ENCODE data around the gene DENND4B. TPM values are rescaled to one million over a fixed set of nuclear protein-coding genes. Genes with fewer than 3 reads are reported as not detected.
A peak's percentile ranks its signal among the peaks of the same experiment; 100 is the strongest.

DENND4B gene
- total and polyA plus RNA-seq, 9 of the 15 experiments (the other 6 are each of a cell fraction or from before 2014, with no cell fraction given) = 9.5 to 80.5 (median 23.1) TPM

DNA sequence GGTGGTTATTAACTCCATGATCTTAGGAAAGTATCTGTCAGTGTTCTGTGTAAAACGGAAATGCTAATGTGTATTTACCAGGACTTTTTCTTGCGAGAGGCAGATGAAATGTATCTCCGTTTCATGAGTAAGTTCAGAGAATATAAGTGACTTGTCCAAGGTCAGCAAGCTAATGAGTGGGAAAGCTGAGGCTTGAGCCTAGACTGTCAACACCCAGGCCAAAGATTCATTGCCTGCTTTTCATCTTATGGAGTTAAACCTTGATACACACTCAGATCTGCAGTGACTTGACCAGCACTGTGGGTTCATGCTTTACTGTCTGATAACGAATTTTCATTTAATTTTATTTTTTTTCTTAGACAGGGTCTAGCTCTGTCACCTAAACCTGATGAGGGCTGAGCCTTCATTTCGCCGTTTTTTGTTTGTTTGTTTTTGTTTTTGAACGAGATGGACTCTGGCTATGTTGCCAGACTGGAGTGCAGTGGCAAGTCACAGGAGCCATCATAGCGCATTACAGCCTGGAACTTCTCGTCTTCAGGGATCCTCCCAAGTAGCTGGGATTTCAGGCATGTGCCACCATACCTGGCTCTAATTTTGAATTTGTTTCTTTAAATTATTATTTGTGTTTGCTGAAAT lies 31.9 kb upstream of the DENND4B start (continued):
- TF ChIP-seq BDP1 (IDR thresholded peaks at IDR 0.05; ENCODE audit: insufficient read depth, insufficient read length) (no peak), ZNF263 (CRISPR knock-in tag; IDR thresholded peaks at IDR 0.05; ENCODE audit: borderline replicate concordance) (no peak), ZNF699 (CRISPR knock-in tag; IDR thresholded peaks at IDR 0.05; ENCODE audit: insufficient replicate concordance) (no peak), BACH1 (tag; IDR thresholded peaks at IDR 0.05) (no peak), ZNF12 (CRISPR knock-in tag; IDR thresholded peaks at IDR 0.05) (no peak), RBM25 (IDR thresholded peaks at IDR 0.05; ENCODE audit: low read depth, low read length, severe bottlenecking) (peak; percentile 30), KDM4B (IDR thresholded peaks at IDR 0.05; ENCODE audit: borderline replicate concordance in 2 of 2, low read depth in 1 of 2) (no peak), SMARCE1 (IDR thresholded peaks at IDR 0.05) (no peak), ZNF134 (CRISPR knock-in tag; conservative IDR thresholded peaks at IDR 0.05) (no peak), NCOA2 (IDR thresholded peaks at IDR 0.05; ENCODE audit: partially characterized antibody in 2 of 2) (no peak), SMAD4 (CRISPR knock-in tag; conservative IDR thresholded peaks at IDR 0.05) (no peak)
- TF ChIP-seq, protein P1, sequence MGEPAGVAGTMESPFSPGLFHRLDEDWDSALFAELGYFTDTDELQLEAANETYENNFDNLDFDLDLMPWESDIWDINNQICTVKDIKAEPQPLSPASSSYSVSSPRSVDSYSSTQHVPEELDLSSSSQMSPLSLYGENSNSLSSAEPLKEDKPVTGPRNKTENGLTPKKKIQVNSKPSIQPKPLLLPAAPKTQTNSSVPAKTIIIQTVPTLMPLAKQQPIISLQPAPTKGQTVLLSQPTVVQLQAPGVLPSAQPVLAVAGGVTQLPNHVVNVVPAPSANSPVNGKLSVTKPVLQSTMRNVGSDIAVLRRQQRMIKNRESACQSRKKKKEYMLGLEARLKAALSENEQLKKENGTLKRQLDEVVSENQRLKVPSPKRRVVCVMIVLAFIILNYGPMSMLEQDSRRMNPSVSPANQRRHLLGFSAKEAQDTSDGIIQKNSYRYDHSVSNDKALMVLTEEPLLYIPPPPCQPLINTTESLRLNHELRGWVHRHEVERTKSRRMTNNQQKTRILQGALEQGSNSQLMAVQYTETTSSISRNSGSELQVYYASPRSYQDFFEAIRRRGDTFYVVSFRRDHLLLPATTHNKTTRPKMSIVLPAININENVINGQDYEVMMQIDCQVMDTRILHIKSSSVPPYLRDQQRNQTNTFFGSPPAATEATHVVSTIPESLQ (CRISPR knock-in tag; IDR thresholded peaks at IDR 0.05) = no peak
- TF ChIP-seq, protein P2, sequence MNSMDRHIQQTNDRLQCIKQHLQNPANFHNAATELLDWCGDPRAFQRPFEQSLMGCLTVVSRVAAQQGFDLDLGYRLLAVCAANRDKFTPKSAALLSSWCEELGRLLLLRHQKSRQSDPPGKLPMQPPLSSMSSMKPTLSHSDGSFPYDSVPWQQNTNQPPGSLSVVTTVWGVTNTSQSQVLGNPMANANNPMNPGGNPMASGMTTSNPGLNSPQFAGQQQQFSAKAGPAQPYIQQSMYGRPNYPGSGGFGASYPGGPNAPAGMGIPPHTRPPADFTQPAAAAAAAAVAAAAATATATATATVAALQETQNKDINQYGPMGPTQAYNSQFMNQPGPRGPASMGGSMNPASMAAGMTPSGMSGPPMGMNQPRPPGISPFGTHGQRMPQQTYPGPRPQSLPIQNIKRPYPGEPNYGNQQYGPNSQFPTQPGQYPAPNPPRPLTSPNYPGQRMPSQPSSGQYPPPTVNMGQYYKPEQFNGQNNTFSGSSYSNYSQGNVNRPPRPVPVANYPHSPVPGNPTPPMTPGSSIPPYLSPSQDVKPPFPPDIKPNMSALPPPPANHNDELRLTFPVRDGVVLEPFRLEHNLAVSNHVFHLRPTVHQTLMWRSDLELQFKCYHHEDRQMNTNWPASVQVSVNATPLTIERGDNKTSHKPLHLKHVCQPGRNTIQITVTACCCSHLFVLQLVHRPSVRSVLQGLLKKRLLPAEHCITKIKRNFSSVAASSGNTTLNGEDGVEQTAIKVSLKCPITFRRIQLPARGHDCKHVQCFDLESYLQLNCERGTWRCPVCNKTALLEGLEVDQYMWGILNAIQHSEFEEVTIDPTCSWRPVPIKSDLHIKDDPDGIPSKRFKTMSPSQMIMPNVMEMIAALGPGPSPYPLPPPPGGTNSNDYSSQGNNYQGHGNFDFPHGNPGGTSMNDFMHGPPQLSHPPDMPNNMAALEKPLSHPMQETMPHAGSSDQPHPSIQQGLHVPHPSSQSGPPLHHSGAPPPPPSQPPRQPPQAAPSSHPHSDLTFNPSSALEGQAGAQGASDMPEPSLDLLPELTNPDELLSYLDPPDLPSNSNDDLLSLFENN (IDR thresholded peaks at IDR 0.05; ENCODE audit: low read depth in 2 of 2, low read length in 2 of 2) = no peak
- TF ChIP-seq, protein P3, sequence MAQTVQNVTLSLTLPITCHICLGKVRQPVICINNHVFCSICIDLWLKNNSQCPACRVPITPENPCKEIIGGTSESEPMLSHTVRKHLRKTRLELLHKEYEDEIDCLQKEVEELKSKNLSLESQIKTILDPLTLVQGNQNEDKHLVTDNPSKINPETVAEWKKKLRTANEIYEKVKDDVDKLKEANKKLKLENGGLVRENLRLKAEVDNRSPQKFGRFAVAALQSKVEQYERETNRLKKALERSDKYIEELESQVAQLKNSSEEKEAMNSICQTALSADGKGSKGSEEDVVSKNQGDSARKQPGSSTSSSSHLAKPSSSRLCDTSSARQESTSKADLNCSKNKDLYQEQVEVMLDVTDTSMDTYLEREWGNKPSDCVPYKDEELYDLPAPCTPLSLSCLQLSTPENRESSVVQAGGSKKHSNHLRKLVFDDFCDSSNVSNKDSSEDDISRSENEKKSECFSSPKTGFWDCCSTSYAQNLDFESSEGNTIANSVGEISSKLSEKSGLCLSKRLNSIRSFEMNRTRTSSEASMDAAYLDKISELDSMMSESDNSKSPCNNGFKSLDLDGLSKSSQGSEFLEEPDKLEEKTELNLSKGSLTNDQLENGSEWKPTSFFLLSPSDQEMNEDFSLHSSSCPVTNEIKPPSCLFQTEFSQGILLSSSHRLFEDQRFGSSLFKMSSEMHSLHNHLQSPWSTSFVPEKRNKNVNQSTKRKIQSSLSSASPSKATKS (CRISPR knock-in tag; IDR thresholded peaks at IDR 0.05) = no peak
- TF ChIP-seq, protein P4, sequence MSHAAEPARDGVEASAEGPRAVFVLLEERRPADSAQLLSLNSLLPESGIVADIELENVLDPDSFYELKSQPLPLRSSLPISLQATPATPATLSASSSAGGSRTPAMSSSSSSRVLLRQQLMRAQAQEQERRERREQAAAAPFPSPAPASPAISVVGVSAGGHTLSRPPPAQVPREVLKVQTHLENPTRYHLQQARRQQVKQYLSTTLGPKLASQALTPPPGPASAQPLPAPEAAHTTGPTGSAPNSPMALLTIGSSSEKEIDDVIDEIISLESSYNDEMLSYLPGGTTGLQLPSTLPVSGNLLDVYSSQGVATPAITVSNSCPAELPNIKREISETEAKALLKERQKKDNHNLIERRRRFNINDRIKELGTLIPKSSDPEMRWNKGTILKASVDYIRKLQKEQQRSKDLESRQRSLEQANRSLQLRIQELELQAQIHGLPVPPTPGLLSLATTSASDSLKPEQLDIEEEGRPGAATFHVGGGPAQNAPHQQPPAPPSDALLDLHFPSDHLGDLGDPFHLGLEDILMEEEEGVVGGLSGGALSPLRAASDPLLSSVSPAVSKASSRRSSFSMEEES (CRISPR knock-in tag; IDR thresholded peaks at IDR 0.05) = no peak
- TF ChIP-seq, protein P5, sequence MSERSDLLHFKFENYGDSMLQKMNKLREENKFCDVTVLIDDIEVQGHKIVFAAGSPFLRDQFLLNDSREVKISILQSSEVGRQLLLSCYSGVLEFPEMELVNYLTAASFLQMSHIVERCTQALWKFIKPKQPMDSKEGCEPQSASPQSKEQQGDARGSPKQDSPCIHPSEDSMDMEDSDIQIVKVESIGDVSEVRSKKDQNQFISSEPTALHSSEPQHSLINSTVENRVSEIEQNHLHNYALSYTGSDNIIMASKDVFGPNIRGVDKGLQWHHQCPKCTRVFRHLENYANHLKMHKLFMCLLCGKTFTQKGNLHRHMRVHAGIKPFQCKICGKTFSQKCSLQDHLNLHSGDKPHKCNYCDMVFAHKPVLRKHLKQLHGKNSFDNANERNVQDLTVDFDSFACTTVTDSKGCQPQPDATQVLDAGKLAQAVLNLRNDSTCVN (CRISPR knock-in tag; IDR thresholded peaks at IDR 0.05) = no peak

Data from K562 (cell line).